Left renal pelvis (tissue), 4 donors: ENCODE measurements around the gene DAP3. TPM values are rescaled to one million over a fixed set of nuclear protein-coding genes. Genes with fewer than 3 reads are reported as not detected.
"Not testable (repeated sequence)": the region's sequence is repeated elsewhere in the genome, so short reads cannot be mapped to it uniquely, and the experiment has no call there.

ENCODE experiments used
- DNase-seq, 4 donors: peaks; one replicate each; pipeline ENCODE4 v3.0.0-alpha.2; 2013; ENCODE audit warnings: low read depth in 4 of 4, low spot score in 3 of 4
- polyA plus RNA-seq, 4 donors: library from polyadenylated mRNA; unstranded; fragments of 120-200 nt; gene quantifications; one replicate each; pipeline ENCODE4 v1.2.1, GENCODE V29; 2013; ENCODE audit not compliant: insufficient read length in 4 of 4

Gene DAP3
- polyA plus RNA-seq, 4 donors: 92.2 to 132 (median 123) TPM

DNA sequence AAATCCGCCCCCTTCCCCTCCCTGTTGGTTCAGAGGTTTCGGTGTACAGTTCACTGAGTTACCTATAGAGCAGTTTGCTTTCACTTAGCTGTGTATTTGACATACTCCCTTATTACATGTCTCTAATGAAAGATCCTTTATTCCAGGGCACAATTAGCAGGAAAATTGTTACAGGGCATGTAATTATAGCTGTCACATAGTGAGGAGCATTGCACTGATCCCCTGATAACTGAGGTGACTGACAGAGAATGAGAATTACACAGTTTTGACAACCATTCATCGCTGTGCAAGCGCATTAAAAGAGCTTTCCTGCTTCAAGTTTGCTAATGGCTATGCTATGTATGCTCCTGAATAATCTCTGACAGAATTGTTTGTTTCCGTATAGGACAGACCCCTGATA lies 26.9 kb downstream of the DAP3 start:
- DNase-seq: no peak

- DNase-seq: no peak
Measured at GRCh38 chr1:155717041-155717440, 28.1 kb downstream of the DAP3 start.

- not testable (repeated sequence) for DNase-seq
Measured at GRCh38 chr1:155718524-155719115, 29.7 kb downstream of the DAP3 start.

DNA sequence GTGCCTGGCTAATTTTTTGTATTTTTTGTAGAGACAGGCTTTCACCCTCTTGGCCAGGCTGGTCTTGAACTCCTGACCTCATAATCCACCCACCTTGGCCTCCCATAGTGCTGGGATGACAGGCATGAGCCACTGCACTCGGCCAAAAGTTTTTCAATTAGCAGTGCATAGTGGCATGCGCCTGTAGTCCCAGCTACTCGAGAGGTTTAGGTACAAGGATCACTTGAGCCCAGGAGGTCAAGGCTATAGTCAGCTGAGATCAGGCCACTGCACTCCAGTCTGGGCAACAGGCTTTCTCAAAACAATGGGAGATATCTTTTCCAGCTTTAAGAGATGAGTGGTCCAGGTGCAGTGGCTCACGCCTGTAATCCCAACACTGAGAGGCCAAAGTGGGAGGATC lies 30.8 kb downstream of the DAP3 start:
- no peak for DNase-seq

- no peak for DNase-seq
Measured at GRCh38 chr1:155725142-155725541, 36.3 kb downstream of the DAP3 start.

GRCh38 chr1:155729031-155729898 lies 40.4 kb downstream of the DAP3 start:
- DNase-seq: peak; percentile 5 to 45 (median 24)

DNA sequence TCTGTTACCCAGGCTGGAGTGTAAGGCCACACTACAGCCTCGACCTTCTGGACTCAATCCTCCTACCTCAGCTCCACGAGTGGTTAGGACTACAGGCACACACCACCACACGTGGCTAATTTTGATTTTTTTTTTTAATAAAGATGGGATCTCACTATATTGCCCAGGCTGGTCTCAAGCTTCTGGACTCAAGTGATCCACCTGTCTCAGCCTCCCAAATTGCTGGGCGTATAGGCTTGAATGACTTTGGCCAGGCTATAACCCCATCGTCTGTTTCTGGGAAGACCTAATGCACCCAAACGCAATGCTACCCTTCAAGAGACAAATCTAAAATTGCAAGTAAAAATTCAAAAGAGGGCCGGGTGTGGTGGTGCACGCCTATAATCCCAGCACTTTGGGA lies 52.1 kb downstream of the DAP3 start:
- DNase-seq: no peak

- no peak for DNase-seq
Measured at GRCh38 chr1:155741908-155742307, 53.0 kb downstream of the DAP3 start.

DNA sequence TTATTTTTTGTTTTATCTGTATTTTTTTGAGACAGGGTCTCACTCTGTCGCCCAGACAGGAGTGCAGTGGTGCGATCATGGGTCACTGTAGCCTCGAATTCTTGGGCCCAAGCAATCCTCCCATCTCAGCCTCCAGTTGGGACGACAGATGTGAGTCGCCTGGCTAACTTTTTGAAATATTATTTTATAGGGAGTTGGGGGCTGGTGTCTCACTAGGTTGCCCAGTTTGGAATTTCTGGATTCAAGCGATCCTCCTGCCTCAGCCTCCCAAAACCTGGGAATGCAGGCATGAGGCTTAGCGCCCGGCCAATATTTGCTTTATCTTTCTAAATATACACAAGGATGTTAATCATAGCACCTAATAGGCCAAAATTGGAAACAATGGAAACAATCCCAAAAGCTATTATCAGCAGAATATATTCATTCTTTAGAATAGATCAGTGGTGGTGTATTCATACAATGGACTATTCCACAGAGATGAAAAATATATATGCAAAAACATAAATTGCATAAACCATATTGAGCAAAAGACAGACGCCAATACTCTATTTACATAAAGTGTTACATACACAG lies 55.9 kb downstream of the DAP3 start:
- DNase-seq: no peak

DNA sequence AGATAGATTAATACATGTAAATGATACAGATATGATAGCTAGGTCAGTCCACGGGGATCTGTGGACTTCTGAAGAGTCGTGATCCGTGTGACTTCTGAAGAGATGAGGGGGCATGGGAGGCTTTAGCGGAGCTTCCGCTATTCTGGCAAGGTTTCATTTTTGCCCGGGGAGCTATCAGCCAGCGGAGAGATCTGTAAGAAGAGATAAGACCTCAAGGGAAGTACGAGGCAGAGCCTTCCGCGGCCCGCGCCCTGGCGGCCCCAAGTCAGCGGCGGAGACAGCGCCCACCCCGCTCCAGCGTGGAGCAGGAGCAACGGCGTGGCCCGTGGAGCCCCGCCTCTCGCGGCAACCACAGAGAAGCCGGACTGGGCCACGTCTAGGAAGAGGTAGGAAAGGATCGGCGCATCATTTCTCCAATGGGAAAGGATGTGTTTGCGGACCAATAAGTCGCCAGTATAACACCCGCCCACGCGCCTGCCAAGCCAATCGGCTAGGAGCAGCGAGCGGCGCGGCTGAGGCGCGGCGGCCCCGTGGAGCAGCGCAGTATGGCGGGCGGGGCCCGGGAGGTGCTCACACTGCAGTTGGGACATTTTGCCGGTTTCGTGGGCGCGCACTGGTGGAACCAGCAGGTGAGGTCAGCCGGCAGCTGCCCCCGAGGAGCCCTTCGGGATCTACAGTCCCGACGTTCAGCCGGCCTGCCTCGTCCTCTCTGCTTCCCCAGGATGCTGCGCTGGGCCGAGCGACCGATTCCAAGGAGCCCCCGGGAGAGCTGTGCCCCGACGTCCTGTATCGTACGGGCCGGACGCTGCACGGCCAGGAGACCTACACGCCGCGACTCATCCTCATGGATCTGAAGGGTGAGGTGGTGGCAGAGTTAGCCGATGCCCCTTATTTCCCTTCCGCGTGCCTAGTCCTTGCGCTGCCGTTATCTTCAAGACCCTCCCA lies 56.7 kb downstream of the DAP3 start:
- peak; percentile 82 to 90 (median 84) for DNase-seq

- DNase-seq: not testable (repeated sequence)
Measured at GRCh38 chr1:155747586-155747985, 58.7 kb downstream of the DAP3 start.

- not testable (repeated sequence) for DNase-seq
Measured at GRCh38 chr1:155748141-155748540, 59.2 kb downstream of the DAP3 start.

DNA sequence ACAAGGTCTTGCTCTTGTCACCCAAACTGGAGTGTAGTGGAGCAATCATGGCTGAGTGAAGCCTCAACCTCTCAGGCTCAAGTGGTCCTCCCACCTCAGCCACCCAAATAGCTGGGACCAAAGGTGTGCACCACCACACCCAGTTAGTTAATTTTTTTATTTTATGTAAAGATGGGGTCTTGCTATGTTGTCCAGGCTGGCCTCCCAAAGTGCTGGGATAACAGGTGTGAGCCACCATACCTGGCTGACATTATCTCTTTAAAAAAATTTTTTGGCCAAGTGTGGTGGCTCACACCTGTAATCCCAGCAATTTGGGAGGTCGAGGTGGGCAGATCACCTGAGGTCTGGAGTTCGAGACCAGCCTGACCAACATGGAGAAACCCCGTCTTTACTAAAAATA lies 70.1 kb downstream of the DAP3 start:
- DNase-seq: not testable (repeated sequence)

DNA sequence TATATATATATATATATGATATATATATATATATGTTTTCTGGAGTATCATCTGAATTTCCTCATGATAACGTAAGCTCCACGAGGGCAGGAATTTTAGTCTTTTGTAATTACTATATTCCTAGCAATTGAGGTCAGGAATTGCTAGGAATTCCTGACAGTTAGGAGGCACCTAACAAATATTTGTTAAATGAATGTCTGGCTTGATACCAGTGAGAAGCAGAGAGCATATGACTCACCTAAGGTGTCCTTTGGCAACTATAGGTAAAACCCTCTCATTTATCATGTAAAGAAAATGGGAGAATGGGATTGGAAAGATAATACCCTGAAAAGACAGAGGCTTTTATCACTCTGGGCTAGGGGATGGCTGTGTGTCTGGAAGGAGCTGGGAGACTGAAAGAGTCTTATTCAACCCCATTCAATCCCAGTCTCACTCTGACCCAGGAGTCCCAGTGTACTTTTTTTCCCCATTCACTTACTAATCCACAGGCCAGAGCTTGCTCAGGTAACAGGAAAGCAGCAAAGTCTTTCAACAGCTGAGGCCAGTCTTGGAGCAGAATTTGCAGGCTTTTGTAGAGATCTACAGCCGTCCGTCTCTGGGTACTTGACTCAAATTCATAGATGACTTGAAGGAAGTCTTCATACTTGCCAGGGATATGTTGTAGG lies 71.2 kb downstream of the DAP3 start:
- DNase-seq: no peak

DNA sequence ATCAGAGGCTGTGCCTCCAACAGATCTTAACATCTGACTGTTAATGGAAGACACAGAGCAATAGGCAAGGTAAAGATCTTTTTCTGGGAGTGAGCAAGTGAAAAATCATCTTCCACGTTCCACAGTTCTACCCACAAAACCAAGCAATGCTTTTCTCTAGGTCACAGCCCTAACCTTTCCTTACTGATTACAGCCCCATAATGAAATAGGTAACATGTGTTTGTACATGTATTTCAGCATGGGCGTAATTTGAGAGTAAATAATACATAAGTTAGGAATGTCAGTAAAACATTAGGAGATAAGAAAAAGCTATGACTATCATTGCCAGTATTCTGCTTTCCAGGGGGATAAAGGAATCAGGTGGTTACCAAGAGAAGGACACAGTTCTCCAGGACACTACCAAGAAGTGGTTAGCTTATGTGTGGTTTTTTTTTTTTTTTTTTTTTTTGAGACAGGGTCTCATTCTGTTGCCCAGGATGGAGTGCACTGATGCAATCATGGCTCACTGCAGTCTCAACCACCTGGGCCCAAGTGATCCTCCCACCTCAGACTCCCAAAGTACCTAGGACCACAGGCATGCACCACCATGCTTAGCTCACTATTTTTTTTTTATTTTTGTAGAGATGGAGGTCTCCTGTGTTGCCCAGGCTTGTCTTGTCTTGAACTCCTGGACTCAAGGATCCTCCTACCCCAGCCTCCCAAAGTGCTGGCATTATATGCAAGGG lies 72.0 kb downstream of the DAP3 start:
- no peak for DNase-seq

DNA sequence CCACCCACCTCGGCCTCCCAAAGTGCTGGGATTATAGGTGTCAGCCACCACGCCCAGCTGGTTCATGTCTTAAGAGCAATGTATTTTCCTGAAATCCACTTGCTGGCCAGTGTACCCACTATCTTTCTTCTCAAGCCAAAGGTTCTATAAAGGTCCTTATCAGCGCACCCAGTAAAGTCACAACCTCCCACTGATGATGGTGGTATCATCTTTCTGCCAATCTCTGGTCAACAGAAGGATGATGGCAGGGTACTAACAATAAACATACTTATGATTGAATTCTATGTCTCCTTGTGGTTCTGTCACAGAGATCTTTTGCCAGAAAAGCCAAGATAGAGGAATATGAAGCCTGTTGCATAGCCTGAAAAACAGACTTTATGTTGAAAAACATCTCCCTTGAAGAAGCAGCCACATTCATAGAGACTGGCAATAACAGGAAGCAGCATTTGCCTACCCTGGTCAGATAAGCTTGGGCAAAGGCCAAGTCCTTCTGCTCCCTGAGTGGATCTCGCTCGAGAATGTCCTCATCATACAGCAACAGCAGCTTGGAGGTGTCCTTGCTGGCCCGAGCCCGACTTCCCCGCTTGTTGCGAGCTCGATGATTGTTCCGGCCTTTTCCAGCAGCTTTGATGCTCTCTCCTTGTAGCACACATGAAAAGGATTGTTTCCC lies 73.0 kb downstream of the DAP3 start:
- DNase-seq: no peak

- not testable (repeated sequence) for DNase-seq
Measured at GRCh38 chr1:155763090-155763815, 74.4 kb downstream of the DAP3 start.

DNA sequence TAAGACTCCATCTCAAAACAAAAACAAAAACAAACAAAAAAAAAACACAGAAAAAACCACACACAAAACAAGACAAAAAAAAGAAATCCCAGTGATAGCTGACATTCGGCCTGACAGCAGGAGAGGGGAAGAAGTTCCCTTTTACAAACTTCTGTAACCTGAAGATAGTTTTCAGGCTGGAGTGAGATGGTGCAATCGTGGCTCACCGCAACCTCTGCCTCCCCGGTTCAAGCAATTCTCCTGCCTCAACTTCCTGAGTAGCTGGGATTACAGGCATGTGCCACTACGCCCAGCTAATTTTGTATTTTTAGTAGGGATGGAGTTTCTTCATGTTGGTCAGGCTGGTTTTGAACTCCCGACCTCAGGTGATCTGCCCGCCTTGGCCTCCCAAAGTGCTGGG lies 75.1 kb downstream of the DAP3 start:
- DNase-seq: not testable (repeated sequence)
